HepG2 (cell line): ENCODE data around the gene GNB3. TPM values are rescaled to one million over a fixed set of nuclear protein-coding genes. Genes with fewer than 3 reads are reported as not detected.

Experiments
- ETV6 ChIP-seq: sonication (generic); formaldehyde crosslinking; conservative IDR thresholded peaks from 2 replicates; pipeline ENCODE4 v1.4.0; 2020; ENCODE audit warnings: missing genetic modification reagents
- JUND ChIP-seq: sonication (generic); formaldehyde crosslinking; IDR thresholded peaks from 2 replicates; pipeline ENCODE4 v1.8.0; 2022; ENCODE audit warnings: mild to moderate bottlenecking, missing genetic modification reagents
- MYNN ChIP-seq: sonication (generic); formaldehyde crosslinking; IDR thresholded peaks from 2 replicates; pipeline ENCODE4 v1.4.0; 2020; ENCODE audit warnings: mild to moderate bottlenecking, low read depth, missing genetic modification reagents
- RCOR2 ChIP-seq: IDR thresholded peaks from 2 replicates; pipeline ENCODE4 v1.6.1; 2016; ENCODE audit warnings: missing biosample characterization, missing genetic modification reagents
- SALL1 ChIP-seq: sonication (generic); formaldehyde crosslinking; IDR thresholded peaks from 2 replicates; pipeline ENCODE4 v1.8.0; 2022; ENCODE audit warnings: mild to moderate bottlenecking, missing genetic modification reagents
- SMAD9 ChIP-seq: sonication (generic); formaldehyde crosslinking; IDR thresholded peaks from 2 replicates; pipeline ENCODE4 v1.5.1; 2020; ENCODE audit warnings: mild to moderate bottlenecking, missing genetic modification reagents
- ZBTB7B ChIP-seq: sonication (generic); formaldehyde crosslinking; IDR thresholded peaks from 2 replicates; pipeline ENCODE4 v1.4.0; 2020; ENCODE audit warnings: missing genetic modification reagents
- ZNF138 ChIP-seq: sonication (generic); formaldehyde crosslinking; IDR thresholded peaks from 2 replicates; pipeline ENCODE4 v1.5.0; 2020; ENCODE audit warnings: mild to moderate bottlenecking, low read depth, missing genetic modification reagents
- ZNF263 ChIP-seq: sonication (generic); formaldehyde crosslinking; IDR thresholded peaks from 2 replicates; pipeline ENCODE4 v1.4.0; 2020; ENCODE audit warnings: missing genetic modification reagents
- ZNF292 ChIP-seq: sonication (generic); formaldehyde crosslinking; IDR thresholded peaks from 2 replicates; pipeline ENCODE4 v1.8.1; 2022; ENCODE audit warnings: mild to moderate bottlenecking, low read depth, missing genetic modification reagents, borderline replicate concordance
- polyA plus RNA-seq, 8 experiments: library from polyadenylated mRNA; depleted of rRNA in 3 of 8; stranded (reverse) in 7 of 8; unstranded in 1 of 8; fragments of >200 nt; fragmentation: Illumina TruSeq in 4 of 8; extraction: Trizol in 4 of 8; gene quantifications; 2 replicates each; pipeline versions ENCODE4 v1.2.1 to v1.2.3, GENCODE V29; 2011 to 2016; ENCODE audit warnings: low read depth in 4 of 8, missing spikeins in 1 of 8, mixed read lengths in 1 of 8; ENCODE audit not compliant: insufficient read depth in 1 of 8
- total RNA-seq, 5 experiments: library from RNA; depleted of rRNA; stranded (reverse); fragments of >200 nt; fragmentation: Illumina TruSeq; extraction: Trizol; gene quantifications; 2 replicates each; pipeline ENCODE4 v1.2.3, GENCODE V29; 2016; ENCODE audit warnings: low read depth in 1 of 5
- TF ChIP-seq, protein P1 (sequence below): sonication (generic); formaldehyde crosslinking; IDR thresholded peaks from 2 replicates; pipeline ENCODE4 v1.4.0; 2020; ENCODE audit warnings: missing genetic modification reagents
- TF ChIP-seq, protein P2 (sequence below): sonication (generic); formaldehyde crosslinking; IDR thresholded peaks from 2 replicates; pipeline ENCODE4 v1.5.0; 2020; ENCODE audit warnings: missing genetic modification reagents
- TF ChIP-seq, protein P3 (sequence below): sonication (generic); formaldehyde crosslinking; conservative IDR thresholded peaks from 2 replicates; pipeline ENCODE4 v1.4.0; 2020; ENCODE audit warnings: missing genetic modification reagents
- TF ChIP-seq, protein P4 (sequence below): IDR thresholded peaks from 2 replicates; pipeline ENCODE4 v1.6.1; 2016; ENCODE audit warnings: low read depth
- TF ChIP-seq, protein P5 (sequence below): sonication (generic); formaldehyde crosslinking; IDR thresholded peaks from 2 replicates; pipeline ENCODE4 v1.4.0; 2020; ENCODE audit warnings: missing genetic modification reagents

GNB3 gene
- total and polyA plus RNA-seq, 2 of the 13 experiments (the other 11 are each of a cell fraction or from before 2014, with no cell fraction given), result 1.3 to 3.6 TPM

DNA sequence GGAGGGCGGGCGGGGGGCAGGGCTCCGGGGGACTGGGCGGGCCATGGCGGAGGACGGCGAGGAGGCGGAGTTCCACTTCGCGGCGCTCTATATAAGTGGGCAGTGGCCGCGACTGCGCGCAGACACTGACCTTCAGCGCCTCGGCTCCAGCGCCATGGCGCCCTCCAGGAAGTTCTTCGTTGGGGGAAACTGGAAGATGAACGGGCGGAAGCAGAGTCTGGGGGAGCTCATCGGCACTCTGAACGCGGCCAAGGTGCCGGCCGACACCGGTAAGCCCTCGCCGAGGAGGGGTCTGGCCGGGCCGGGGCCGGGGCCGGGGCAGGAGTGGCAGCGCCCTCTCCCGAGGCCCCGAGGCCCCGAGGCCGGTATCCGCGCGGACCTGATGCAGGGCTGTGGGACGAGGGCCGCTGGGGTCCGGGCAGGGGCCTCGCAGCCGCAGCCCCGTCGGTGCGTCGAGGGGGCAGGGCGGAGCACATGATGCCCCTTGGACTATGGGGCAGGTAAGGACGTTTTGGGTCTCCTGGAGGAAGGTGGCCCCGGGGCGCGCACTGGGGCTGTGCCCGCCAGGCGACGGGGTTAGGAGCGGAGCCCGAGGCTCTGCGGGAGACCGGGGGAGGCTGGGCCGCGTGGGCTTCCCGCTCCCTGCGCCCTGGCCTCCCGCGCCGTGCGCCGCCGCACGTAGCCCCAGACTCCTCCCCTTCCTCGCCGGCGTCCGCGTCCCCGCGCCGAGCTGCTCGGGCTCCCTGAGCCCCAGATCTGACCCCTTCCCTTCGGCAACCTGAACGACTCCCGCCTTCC is 26.9 kb downstream of the GNB3 start, which contains the start of gene TPI1 (continued):
- TF ChIP-seq, protein P1, sequence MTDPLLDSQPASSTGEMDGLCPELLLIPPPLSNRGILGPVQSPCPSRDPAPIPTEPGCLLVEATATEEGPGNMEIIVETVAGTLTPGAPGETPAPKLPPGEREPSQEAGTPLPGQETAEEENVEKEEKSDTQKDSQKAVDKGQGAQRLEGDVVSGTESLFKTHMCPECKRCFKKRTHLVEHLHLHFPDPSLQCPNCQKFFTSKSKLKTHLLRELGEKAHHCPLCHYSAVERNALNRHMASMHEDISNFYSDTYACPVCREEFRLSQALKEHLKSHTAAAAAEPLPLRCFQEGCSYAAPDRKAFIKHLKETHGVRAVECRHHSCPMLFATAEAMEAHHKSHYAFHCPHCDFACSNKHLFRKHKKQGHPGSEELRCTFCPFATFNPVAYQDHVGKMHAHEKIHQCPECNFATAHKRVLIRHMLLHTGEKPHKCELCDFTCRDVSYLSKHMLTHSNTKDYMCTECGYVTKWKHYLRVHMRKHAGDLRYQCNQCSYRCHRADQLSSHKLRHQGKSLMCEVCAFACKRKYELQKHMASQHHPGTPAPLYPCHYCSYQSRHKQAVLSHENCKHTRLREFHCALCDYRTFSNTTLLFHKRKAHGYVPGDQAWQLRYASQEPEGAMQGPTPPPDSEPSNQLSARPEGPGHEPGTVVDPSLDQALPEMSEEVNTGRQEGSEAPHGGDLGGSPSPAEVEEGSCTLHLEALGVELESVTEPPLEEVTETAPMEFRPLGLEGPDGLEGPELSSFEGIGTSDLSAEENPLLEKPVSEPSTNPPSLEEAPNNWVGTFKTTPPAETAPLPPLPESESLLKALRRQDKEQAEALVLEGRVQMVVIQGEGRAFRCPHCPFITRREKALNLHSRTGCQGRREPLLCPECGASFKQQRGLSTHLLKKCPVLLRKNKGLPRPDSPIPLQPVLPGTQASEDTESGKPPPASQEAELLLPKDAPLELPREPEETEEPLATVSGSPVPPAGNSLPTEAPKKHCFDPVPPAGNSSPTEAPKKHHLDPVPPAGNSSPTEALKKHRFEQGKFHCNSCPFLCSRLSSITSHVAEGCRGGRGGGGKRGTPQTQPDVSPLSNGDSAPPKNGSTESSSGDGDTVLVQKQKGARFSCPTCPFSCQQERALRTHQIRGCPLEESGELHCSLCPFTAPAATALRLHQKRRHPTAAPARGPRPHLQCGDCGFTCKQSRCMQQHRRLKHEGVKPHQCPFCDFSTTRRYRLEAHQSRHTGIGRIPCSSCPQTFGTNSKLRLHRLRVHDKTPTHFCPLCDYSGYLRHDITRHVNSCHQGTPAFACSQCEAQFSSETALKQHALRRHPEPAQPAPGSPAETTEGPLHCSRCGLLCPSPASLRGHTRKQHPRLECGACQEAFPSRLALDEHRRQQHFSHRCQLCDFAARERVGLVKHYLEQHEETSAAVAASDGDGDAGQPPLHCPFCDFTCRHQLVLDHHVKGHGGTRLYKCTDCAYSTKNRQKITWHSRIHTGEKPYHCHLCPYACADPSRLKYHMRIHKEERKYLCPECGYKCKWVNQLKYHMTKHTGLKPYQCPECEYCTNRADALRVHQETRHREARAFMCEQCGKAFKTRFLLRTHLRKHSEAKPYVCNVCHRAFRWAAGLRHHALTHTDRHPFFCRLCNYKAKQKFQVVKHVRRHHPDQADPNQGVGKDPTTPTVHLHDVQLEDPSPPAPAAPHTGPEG (CRISPR knock-in tag), result no peak; the same call in 1 of the 2 replicates
- TF ChIP-seq ZNF263 (CRISPR knock-in tag), result 0 out of 2 replicates have a peak, but pooled peaks have one; percentile 12
- TF ChIP-seq, protein P2, sequence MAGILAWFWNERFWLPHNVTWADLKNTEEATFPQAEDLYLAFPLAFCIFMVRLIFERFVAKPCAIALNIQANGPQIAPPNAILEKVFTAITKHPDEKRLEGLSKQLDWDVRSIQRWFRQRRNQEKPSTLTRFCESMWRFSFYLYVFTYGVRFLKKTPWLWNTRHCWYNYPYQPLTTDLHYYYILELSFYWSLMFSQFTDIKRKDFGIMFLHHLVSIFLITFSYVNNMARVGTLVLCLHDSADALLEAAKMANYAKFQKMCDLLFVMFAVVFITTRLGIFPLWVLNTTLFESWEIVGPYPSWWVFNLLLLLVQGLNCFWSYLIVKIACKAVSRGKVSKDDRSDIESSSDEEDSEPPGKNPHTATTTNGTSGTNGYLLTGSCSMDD (CRISPR knock-in tag), result no peak
- TF ChIP-seq ETV6 (CRISPR knock-in tag), result no peak
- TF ChIP-seq ZNF138 (CRISPR knock-in tag), result peak; percentile 83; the same call in 1 of the 2 replicates
- no peak; the same call in 1 of the 2 replicates for TF ChIP-seq ZBTB7B (CRISPR knock-in tag)
- TF ChIP-seq RCOR2 (CRISPR knock-in tag), result no peak
- no peak for TF ChIP-seq ZNF292 (CRISPR knock-in tag)
- TF ChIP-seq SALL1 (CRISPR knock-in tag), result peak; percentile 78
- TF ChIP-seq, protein P3, sequence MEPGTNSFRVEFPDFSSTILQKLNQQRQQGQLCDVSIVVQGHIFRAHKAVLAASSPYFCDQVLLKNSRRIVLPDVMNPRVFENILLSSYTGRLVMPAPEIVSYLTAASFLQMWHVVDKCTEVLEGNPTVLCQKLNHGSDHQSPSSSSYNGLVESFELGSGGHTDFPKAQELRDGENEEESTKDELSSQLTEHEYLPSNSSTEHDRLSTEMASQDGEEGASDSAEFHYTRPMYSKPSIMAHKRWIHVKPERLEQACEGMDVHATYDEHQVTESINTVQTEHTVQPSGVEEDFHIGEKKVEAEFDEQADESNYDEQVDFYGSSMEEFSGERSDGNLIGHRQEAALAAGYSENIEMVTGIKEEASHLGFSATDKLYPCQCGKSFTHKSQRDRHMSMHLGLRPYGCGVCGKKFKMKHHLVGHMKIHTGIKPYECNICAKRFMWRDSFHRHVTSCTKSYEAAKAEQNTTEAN (CRISPR knock-in tag), result no peak
- TF ChIP-seq, protein P4, sequence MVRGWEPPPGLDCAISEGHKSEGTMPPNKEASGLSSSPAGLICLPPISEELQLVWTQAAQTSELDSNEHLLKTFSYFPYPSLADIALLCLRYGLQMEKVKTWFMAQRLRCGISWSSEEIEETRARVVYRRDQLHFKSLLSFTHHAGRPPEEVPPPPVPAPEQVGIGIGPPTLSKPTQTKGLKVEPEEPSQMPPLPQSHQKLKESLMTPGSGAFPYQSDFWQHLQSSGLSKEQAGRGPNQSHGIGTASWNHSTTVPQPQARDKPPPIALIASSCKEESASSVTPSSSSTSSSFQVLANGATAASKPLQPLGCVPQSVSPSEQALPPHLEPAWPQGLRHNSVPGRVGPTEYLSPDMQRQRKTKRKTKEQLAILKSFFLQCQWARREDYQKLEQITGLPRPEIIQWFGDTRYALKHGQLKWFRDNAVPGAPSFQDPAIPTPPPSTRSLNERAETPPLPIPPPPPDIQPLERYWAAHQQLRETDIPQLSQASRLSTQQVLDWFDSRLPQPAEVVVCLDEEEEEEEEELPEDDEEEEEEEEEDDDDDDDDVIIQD (CRISPR knock-in tag), result no peak; the same call in 1 of the 2 replicates
- TF ChIP-seq, protein P5, sequence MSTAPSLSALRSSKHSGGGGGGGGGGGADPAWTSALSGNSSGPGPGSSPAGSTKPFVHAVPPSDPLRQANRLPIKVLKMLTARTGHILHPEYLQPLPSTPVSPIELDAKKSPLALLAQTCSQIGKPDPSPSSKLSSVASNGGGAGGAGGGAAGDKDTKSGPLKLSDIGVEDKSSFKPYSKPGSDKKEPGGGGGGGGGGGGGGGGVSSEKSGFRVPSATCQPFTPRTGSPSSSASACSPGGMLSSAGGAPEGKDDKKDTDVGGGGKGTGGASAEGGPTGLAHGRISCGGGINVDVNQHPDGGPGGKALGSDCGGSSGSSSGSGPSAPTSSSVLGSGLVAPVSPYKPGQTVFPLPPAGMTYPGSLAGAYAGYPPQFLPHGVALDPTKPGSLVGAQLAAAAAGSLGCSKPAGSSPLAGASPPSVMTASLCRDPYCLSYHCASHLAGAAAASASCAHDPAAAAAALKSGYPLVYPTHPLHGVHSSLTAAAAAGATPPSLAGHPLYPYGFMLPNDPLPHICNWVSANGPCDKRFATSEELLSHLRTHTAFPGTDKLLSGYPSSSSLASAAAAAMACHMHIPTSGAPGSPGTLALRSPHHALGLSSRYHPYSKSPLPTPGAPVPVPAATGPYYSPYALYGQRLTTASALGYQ (CRISPR knock-in tag), result 0 out of 2 replicates have a peak, but pooled peaks have one; percentile 35
- no peak for TF ChIP-seq MYNN (CRISPR knock-in tag)
- TF ChIP-seq SMAD9 (CRISPR knock-in tag), result no peak
- no peak for TF ChIP-seq JUND
